SK-N-SH (cell line): ENCODE data around the gene CAMK4. TPM values are rescaled to one million over a fixed set of nuclear protein-coding genes. Genes with fewer than 3 reads are reported as not detected.

Experiments
- CTCF ChIA-PET: fragments of 300-600, 350-600 bp; formaldehyde crosslinking; extraction: SDS; loops from one replicate; lab custom pipeline; 2021; lab: Yijun Ruan, JAX
- POLR2A ChIA-PET: fragments of 350-600 bp; sonication (Branson Sonifier 250); formaldehyde crosslinking; extraction: SDS; loops from one replicate; lab custom pipeline; 2020; ENCODE audit warnings: antibody characterized with exemption, inconsistent platforms; lab: Yijun Ruan, JAX
- DNase-seq: peaks from one replicate; pipeline ENCODE4 v3.0.0; 2012
- H2AFZ ChIP-seq: fragments of 200-600 bp; sonication (generic); 2 replicates; pipeline ENCODE4 v1.8.1; 2016; ENCODE audit warnings: antibody characterized with exemption, mild to moderate bottlenecking, low read depth
- H3F3A ChIP-seq: fragments of 200-600 bp; sonication (generic); replicated peaks from 2 replicates; pipeline ENCODE3; 2016; ENCODE audit warnings: antibody characterized with exemption, mild to moderate bottlenecking; ENCODE audit not compliant: insufficient read depth
- H3K27ac ChIP-seq, 2 experiments: fragments of 200-500 bp in 1 of 2; fragments of 200-600 bp in 1 of 2; sonication (Bioruptor generic) in 1 of 2; sonication (generic), shearing (Covaris generic) in 1 of 2; 2 replicates each; pipeline versions ENCODE4 v1.5.1 to v1.6.1; 2014 to 2016; ENCODE audit warnings: low read depth in 2 of 2, inconsistent platforms in 1 of 2, low read length in 1 of 2, mild to moderate bottlenecking in 1 of 2, mixed read lengths in 1 of 2
- H3K27me3 ChIP-seq: fragments of 200-600 bp; sonication (generic), shearing (Covaris generic); 2 replicates; pipeline ENCODE4 v1.6.1; 2016; ENCODE audit warnings: mixed run types; ENCODE audit not compliant: insufficient read depth
- H3K36me3 ChIP-seq, 2 experiments: fragments of 200-500 bp in 1 of 2; fragments of 200-600 bp in 1 of 2; sonication (Bioruptor generic) in 1 of 2; sonication (generic) in 1 of 2; replicated peaks in 1 of 2; 2 replicates each; pipeline versions ENCODE3 to v1.5.1; 2014 to 2016; ENCODE audit warnings: low read length in 1 of 2, mild to moderate bottlenecking in 1 of 2; ENCODE audit not compliant: insufficient read depth in 2 of 2, control insufficient read depth in 1 of 2
- H3K4me1 ChIP-seq, 2 experiments: fragments of 200-500 bp in 1 of 2; fragments of 200-600 bp in 1 of 2; sonication (Bioruptor generic) in 1 of 2; sonication (generic), shearing (Covaris generic) in 1 of 2; 2 replicates each; pipeline versions ENCODE4 v1.5.1 to v1.6.1; 2014 to 2016; ENCODE audit warnings: low read depth in 1 of 2, low read length in 1 of 2, mixed run types in 1 of 2; ENCODE audit not compliant: insufficient read depth in 2 of 2, control insufficient read depth in 1 of 2
- H3K4me2 ChIP-seq: fragments of 200-600 bp; sonication (generic), shearing (Covaris generic); 2 replicates; pipeline ENCODE4 v1.6.1; 2017; ENCODE audit warnings: mixed run types
- H3K4me3 ChIP-seq, 2 experiments: fragments of 200-500 bp in 1 of 2; fragments of 200-600 bp in 1 of 2; sonication (Bioruptor generic) in 1 of 2; sonication (generic), shearing (Covaris generic) in 1 of 2; 2 replicates each; pipeline versions ENCODE4 v1.5.1 to v1.8.1; 2014 to 2016; ENCODE audit warnings: low read depth in 2 of 2, inconsistent platforms in 1 of 2, low read length in 1 of 2, mild to moderate bottlenecking in 1 of 2, mixed read lengths in 1 of 2, moderate library complexity in 1 of 2
- H3K79me2 ChIP-seq: fragments of 200-600 bp; sonication (generic); 2 replicates; pipeline ENCODE4 v1.8.1; 2017; ENCODE audit warnings: mild to moderate bottlenecking; ENCODE audit not compliant: insufficient read depth
- H3K9ac ChIP-seq: fragments of 200-600 bp; sonication (generic); 2 replicates; pipeline ENCODE4 v1.6.1; 2017; ENCODE audit warnings: mixed run types
- H3K9me2 ChIP-seq: fragments of 200-600 bp; sonication (generic); 2 replicates; pipeline ENCODE4 v1.6.1; 2017; ENCODE audit warnings: mixed run types
- H3K9me3 ChIP-seq: fragments of 200-600 bp; sonication (generic); 2 replicates; pipeline ENCODE4 v1.6.1; 2017; ENCODE audit warnings: mixed run types, mild to moderate bottlenecking, moderate library complexity
- H4K20me1 ChIP-seq: fragments of 200-600 bp; sonication (generic); 2 replicates; pipeline ENCODE4 v1.6.1; 2017; ENCODE audit warnings: mild to moderate bottlenecking, mixed run types; ENCODE audit not compliant: insufficient read depth
- CTCF ChIP-seq: fragments of 200-600 bp; sonication (generic); IDR thresholded peaks from 2 replicates; pipeline ENCODE4 v1.6.1; 2017; ENCODE audit warnings: antibody characterized with exemption, mild to moderate bottlenecking, moderate library complexity
- ELF1 ChIP-seq: IDR thresholded peaks from 2 replicates; pipeline ENCODE4 v1.4.0; 2012
- FOSL2 ChIP-seq: IDR thresholded peaks from 2 replicates; pipeline ENCODE4 v1.4.0; 2012; ENCODE audit warnings: low read depth, mild to moderate bottlenecking, moderate library complexity, borderline replicate concordance
- FOXJ3 ChIP-seq: sonication (generic); formaldehyde crosslinking; IDR thresholded peaks from 2 replicates; pipeline ENCODE4 v1.5.1; 2020; ENCODE audit warnings: mild to moderate bottlenecking, missing genetic modification reagents
- NRF1 ChIP-seq: IDR thresholded peaks from 2 replicates; pipeline ENCODE4 v1.6.1; 2012; ENCODE audit warnings: low read depth, mild to moderate bottlenecking, low read length
- RCOR1 ChIP-seq: fragments of 150-350 bp; IDR thresholded peaks from 2 replicates; pipeline ENCODE4 v1.6.1; 2017; ENCODE audit warnings: antibody characterized with exemption, low read length
- REST ChIP-seq: IDR thresholded peaks from 2 replicates; pipeline ENCODE4 v1.6.1; 2012; ENCODE audit warnings: mild to moderate bottlenecking, low read depth, low read length, moderate library complexity
- RFX5 ChIP-seq: IDR thresholded peaks from 2 replicates; pipeline ENCODE4 v1.6.1; 2012; ENCODE audit warnings: mild to moderate bottlenecking, improper control_type of control experiment, low read length
- SMC3 ChIP-seq: IDR thresholded peaks from 2 replicates; pipeline ENCODE4 v1.6.1; 2012; ENCODE audit warnings: low read depth, low read length, improper control_type of control experiment
- TAF1 ChIP-seq: IDR thresholded peaks from 2 replicates; pipeline ENCODE4 v1.6.1; 2012; ENCODE audit warnings: low read depth, mild to moderate bottlenecking, low read length, moderate library complexity, borderline replicate concordance
- YY1 ChIP-seq: IDR thresholded peaks from 2 replicates; pipeline ENCODE4 v1.4.0; 2012; ENCODE audit warnings: low read depth, mild to moderate bottlenecking
- ZBTB33 ChIP-seq: IDR thresholded peaks from 2 replicates; pipeline ENCODE4 v1.4.0; 2012; ENCODE audit warnings: low read depth, borderline replicate concordance
- WGBS: methylation state at CpG from one replicate; pipeline ENCODE4 v1.1.6; 2017; ENCODE audit warnings: low lambda C conversion rate; 5-methylcytosine and 5-hydroxymethylcytosine counted together
- polyA plus RNA-seq, 3 experiments: library from polyadenylated mRNA; depleted of rRNA; stranded (reverse); fragments of >200 nt; gene quantifications; 2 replicates each; pipeline ENCODE4 v1.2.3, GENCODE V29; 2012
- TF ChIP-seq, protein P1 (sequence below): fragments of 150-350 bp; IDR thresholded peaks from 2 replicates; pipeline ENCODE4 v1.6.1; 2016; ENCODE audit warnings: mild to moderate bottlenecking, low read depth, low read length
- TF ChIP-seq, protein P2 (sequence below): IDR thresholded peaks from 2 replicates; pipeline ENCODE4 v1.4.0; 2012; ENCODE audit warnings: low read depth, borderline replicate concordance

Gene CAMK4
- polyA plus RNA-seq, 1 of the 3 experiments (the other 2 are of a cell fraction): 4.1 TPM

DNA sequence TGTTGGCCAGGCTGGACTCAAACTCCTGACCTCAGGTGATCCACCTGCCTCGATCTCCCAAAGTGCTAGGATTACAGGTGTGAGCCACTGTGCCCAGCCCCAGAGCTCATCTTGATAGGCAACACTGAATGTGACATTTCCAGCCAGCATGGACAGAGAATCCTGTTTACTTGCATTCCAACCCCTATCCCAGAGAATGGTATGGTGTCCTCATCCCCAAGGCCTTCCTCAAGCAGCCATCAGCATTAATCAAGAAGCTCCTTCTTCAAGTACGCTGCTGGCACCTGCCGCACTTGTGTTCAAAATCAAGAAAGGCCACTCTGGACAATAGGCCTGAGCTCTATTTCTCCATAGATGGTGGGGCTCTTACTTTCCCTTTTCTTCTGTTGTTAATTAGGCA lies 247.9 kb downstream of the CAMK4 start:
- CTCF ChIA-PET: interaction anchor here (0.7 to 4.0 kb wide), 6 partner anchors 11 to 314 kb away, joined by 3 to 19 read pairs (median 3); no protein-coding TSS in a partner anchor
- Histone ChIP-seq H3K4me1 (peaks cover 0 to 21% of the 10 kb centered on the region in 2 experiments; a peak in 2 of 4 replicates), H3K9ac (no peak overlapping the region), H3K4me3 (no peak overlapping the region), H3K27me3 (no peaks in the 10 kb centered on the region), H3F3A (no peaks in the 10 kb centered on the region), H3K9me3 (no peaks in the 10 kb centered on the region), H3K79me2 (no peaks in the 10 kb centered on the region), H2AFZ (no peak overlapping the region), H3K27ac (peak overlapping the region in 1 of 2 experiments; percentile 91; a peak in 2 of 4 replicates), H3K9me2 (no peaks in the 10 kb centered on the region), H3K36me3 (no peaks in the 10 kb centered on the region), H3K4me2 (no peak overlapping the region), H4K20me1 (no peaks in the 10 kb centered on the region)
- POLR2A ChIA-PET: interaction anchor here (0.6 to 1.6 kb wide), 4 partner anchors 11 to 248 kb away, joined by 3 to 7 read pairs (median 4); partner anchors contain the start of gene CAMK4
- 100% methylated on average over 2 of the region's 3 CpGs for WGBS
- DNase-seq: no peak
- TF ChIP-seq CTCF (no peak), RFX5 (no peak), ZBTB33 (no peak), REST (no peak), NRF1 (no peak), FOXJ3 (CRISPR knock-in tag) (no peak), RCOR1 (no peak), SMC3 (no peak), ELF1 (no peak), YY1 (no peak), FOSL2 (no peak), TAF1 (no peak)
- TF ChIP-seq, protein P1, sequence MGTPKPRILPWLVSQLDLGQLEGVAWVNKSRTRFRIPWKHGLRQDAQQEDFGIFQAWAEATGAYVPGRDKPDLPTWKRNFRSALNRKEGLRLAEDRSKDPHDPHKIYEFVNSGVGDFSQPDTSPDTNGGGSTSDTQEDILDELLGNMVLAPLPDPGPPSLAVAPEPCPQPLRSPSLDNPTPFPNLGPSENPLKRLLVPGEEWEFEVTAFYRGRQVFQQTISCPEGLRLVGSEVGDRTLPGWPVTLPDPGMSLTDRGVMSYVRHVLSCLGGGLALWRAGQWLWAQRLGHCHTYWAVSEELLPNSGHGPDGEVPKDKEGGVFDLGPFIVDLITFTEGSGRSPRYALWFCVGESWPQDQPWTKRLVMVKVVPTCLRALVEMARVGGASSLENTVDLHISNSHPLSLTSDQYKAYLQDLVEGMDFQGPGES: no peak
- TF ChIP-seq, protein P2, sequence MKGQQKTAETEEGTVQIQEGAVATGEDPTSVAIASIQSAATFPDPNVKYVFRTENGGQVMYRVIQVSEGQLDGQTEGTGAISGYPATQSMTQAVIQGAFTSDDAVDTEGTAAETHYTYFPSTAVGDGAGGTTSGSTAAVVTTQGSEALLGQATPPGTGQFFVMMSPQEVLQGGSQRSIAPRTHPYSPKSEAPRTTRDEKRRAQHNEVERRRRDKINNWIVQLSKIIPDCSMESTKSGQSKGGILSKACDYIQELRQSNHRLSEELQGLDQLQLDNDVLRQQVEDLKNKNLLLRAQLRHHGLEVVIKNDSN: no peak
